ENCODE results near the gene DISC1. TPM values are rescaled to one million over a fixed set of nuclear protein-coding genes. Genes with fewer than 3 reads are reported as not detected.

DISC1 gene
- total and polyA plus RNA-seq, 2 donors (not counting 1 experiment from before 2014, with no cell fraction given) = 2.0 to 4.3 TPM

DNA sequence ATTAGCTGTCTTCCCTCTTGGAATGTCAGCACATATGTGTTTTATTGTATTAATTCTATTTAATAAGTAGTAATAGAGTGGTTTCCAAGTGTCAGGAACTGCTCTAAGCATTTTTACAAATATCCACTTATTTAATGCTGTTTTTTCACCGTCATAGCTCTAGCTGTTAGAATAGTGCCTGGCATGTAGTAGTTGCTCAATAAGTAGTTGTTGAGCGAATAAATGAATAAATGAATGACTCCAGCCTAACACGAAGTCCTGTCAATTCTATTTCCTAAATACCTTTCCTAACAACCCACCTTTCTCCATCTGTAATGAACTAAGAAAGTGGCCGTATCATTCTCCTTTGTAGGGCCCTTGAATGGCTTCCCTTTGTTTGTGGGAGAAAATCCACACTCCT, 312.5 kb downstream of the DISC1 start:
- Histone ChIP-seq H3K27me3 (ENCODE audit: control insufficient read depth, insufficient read depth, low read length) (no peaks in the 10 kb centered on the region), H3K4me2 (ENCODE audit: extremely low read depth, insufficient read depth, low read length) (no peak overlapping the region), H3K27ac (ENCODE audit: insufficient read depth, low read length) (no peak overlapping the region), H3K9ac (ENCODE audit: insufficient read depth, low read length) (no peak overlapping the region), H3K36me3 (ENCODE audit: control insufficient read depth, insufficient read depth, low read length) (no peaks in the 10 kb centered on the region), H3K9me3 (ENCODE audit: control insufficient read depth, insufficient read depth, low read depth, low read length) (no peaks in the 10 kb centered on the region), H3K79me2 (ENCODE audit: control insufficient read depth, insufficient read depth, low read length) (no peaks in the 10 kb centered on the region), H3K4me3 (replicated peaks in 1 of 4; ENCODE audit: control extremely low read depth in 1 of 4, insufficient read depth in 1 of 4, low read depth in 3 of 4, low read length in 4 of 4) (no peak overlapping the region), H4K20me1 (ENCODE audit: control insufficient read depth, extremely low read depth, insufficient read depth, low read length) (no peaks in the 10 kb centered on the region), H2AFZ (ENCODE audit: low read length) (no peak overlapping the region), H3K4me1 (ENCODE audit: control insufficient read depth, extremely low read depth, insufficient read depth, low read length) (no peaks in the 10 kb centered on the region)
- DNase-seq (ENCODE audit: low read depth in 2 of 2) = no peak
- TF ChIP-seq EZH2 (IDR thresholded peaks at IDR 0.05; ENCODE audit: low read length, missing control alignments) (no peak), CTCF (conservative IDR thresholded peaks at IDR 0.05 in 1 of 2, IDR thresholded peaks at IDR 0.05 in 1 of 2; ENCODE audit: low read depth in 1 of 2, low read length in 2 of 2) (no peak)

- no peak overlapping the region for H2AFZ ChIP-seq (ENCODE audit: low read length)
- H3K4me2 ChIP-seq (ENCODE audit: extremely low read depth, insufficient read depth, low read length) = no peak overlapping the region
- H3K36me3 ChIP-seq (ENCODE audit: control insufficient read depth, insufficient read depth, low read length) = no peaks in the 10 kb centered on the region
- H3K27me3 ChIP-seq (ENCODE audit: control insufficient read depth, insufficient read depth, low read length) = no peaks in the 10 kb centered on the region
- H3K9ac ChIP-seq (ENCODE audit: insufficient read depth, low read length) = no peak overlapping the region
- no peak overlapping the region for H3K4me3 ChIP-seq (replicated peaks in 1 of 4; ENCODE audit: control extremely low read depth in 1 of 4, insufficient read depth in 1 of 4, low read depth in 3 of 4, low read length in 4 of 4)
- no peaks in the 10 kb centered on the region for H3K4me1 ChIP-seq (ENCODE audit: control insufficient read depth, extremely low read depth, insufficient read depth, low read length)
- TF ChIP-seq EZH2 (IDR thresholded peaks at IDR 0.05; ENCODE audit: low read length, missing control alignments) (no peak), CTCF (conservative IDR thresholded peaks at IDR 0.05 in 1 of 2, IDR thresholded peaks at IDR 0.05 in 1 of 2; ENCODE audit: low read depth in 1 of 2, low read length in 2 of 2) (no peak)
- no peaks in the 10 kb centered on the region for H4K20me1 ChIP-seq (ENCODE audit: control insufficient read depth, extremely low read depth, insufficient read depth, low read length)
- H3K9me3 ChIP-seq (ENCODE audit: control insufficient read depth, insufficient read depth, low read depth, low read length) = no peaks in the 10 kb centered on the region
- H3K79me2 ChIP-seq (ENCODE audit: control insufficient read depth, insufficient read depth, low read length) = no peaks in the 10 kb centered on the region
- no peak for DNase-seq (ENCODE audit: low read depth in 2 of 2)
- no peak overlapping the region for H3K27ac ChIP-seq (ENCODE audit: insufficient read depth, low read length)
These were observed 313.5 kb downstream of the DISC1 start for GRCh38 chr1:231940116-231940515.

DNA sequence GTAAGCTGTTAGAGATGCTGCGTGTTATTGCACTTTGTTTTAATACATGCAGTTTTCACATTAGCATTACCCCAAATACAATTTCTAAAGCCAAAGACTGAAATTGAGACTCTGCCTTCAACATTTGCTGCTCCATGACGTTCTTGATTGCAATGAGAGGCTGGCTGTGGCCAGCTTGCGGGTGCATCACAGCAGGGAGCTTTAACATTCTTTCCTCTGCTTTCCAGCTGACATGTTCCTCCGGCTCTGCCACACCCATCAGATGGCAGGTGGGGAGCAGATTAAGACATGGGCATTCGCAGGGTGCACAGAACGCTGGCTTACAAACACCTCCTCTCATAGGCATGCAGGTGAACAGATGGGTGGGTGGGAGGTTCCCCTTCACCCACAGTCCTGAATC, 314.1 kb downstream of the DISC1 start:
- Histone ChIP-seq H3K4me2 (ENCODE audit: extremely low read depth, insufficient read depth, low read length) (no peak overlapping the region), H3K27ac (ENCODE audit: insufficient read depth, low read length) (no peak overlapping the region), H3K4me3 (replicated peaks in 1 of 4; ENCODE audit: control extremely low read depth in 1 of 4, insufficient read depth in 1 of 4, low read depth in 3 of 4, low read length in 4 of 4) (no peak overlapping the region), H3K9me3 (ENCODE audit: control insufficient read depth, insufficient read depth, low read depth, low read length) (no peaks in the 10 kb centered on the region), H3K79me2 (ENCODE audit: control insufficient read depth, insufficient read depth, low read length) (no peaks in the 10 kb centered on the region), H3K4me1 (ENCODE audit: control insufficient read depth, extremely low read depth, insufficient read depth, low read length) (no peaks in the 10 kb centered on the region), H3K27me3 (ENCODE audit: control insufficient read depth, insufficient read depth, low read length) (no peaks in the 10 kb centered on the region), H2AFZ (ENCODE audit: low read length) (no peak overlapping the region), H3K36me3 (ENCODE audit: control insufficient read depth, insufficient read depth, low read length) (no peaks in the 10 kb centered on the region), H4K20me1 (ENCODE audit: control insufficient read depth, extremely low read depth, insufficient read depth, low read length) (no peaks in the 10 kb centered on the region), H3K9ac (ENCODE audit: insufficient read depth, low read length) (no peak overlapping the region)
- TF ChIP-seq CTCF (conservative IDR thresholded peaks at IDR 0.05 in 1 of 2, IDR thresholded peaks at IDR 0.05 in 1 of 2; ENCODE audit: low read depth in 1 of 2, low read length in 2 of 2) = no peak
- TF ChIP-seq EZH2 (IDR thresholded peaks at IDR 0.05; ENCODE audit: low read length, missing control alignments) = no peak
- DNase-seq (ENCODE audit: low read depth in 2 of 2) = no peak

Data from fibroblast of lung (primary cell).